ENCODE data around the gene MIAT. TPM values are rescaled to one million over a fixed set of nuclear protein-coding genes. Genes with fewer than 3 reads are reported as not detected.

The MIAT gene
- total and polyA plus RNA-seq, 9 of the 15 experiments (the other 6 are each of a cell fraction or from before 2014, with no cell fraction given): 0.03 to 0.93 (median 0.34) TPM

- TF ChIP-seq ZNF212 (CRISPR knock-in tag; IDR thresholded peaks at IDR 0.05) (no peak), E2F8 (IDR thresholded peaks at IDR 0.05; ENCODE audit: low read depth, partially characterized antibody) (no peak), ZNF444 (CRISPR knock-in tag; IDR thresholded peaks at IDR 0.05) (no peak), ZNF586 (CRISPR knock-in tag; conservative IDR thresholded peaks at IDR 0.05) (no peak), HMGN3 (IDR thresholded peaks at IDR 0.05; ENCODE audit: borderline replicate concordance, extremely low read depth, insufficient read length, low read depth, low read length) (no peak), TEAD4 (IDR thresholded peaks at IDR 0.05; ENCODE audit: low read length) (no peak), TEAD4 (CRISPR knock-in tag; IDR thresholded peaks at IDR 0.05; ENCODE audit: borderline replicate concordance) (no peak), YBX1 (IDR thresholded peaks at IDR 0.05) (no peak), HEY1 (CRISPR knock-in tag; IDR thresholded peaks at IDR 0.05; ENCODE audit: borderline replicate concordance) (no peak), BMI1 (IDR thresholded peaks at IDR 0.05; ENCODE audit: low read length) (no peak)
- ChIA-PET POLR2A (no interaction called here), CTCF (ENCODE audit: low intra/inter-chr PET ratio) (no interaction called here)
- no peak for DNase-seq (ENCODE audit: extremely low read depth in 1 of 4, low spot score in 3 of 4)
- no peak overlapping the region for H2AFZ ChIP-seq (ENCODE audit: low read depth, low read length)
- H3K27me3 ChIP-seq (ENCODE audit: control insufficient read depth in 2 of 2, insufficient read depth in 2 of 2, low read length in 2 of 2): no peaks in the 10 kb centered on the region
- no peaks in the 10 kb centered on the region for H3K79me2 ChIP-seq (ENCODE audit: control insufficient read depth, insufficient read depth, low read length)
- H3K4me2 ChIP-seq (ENCODE audit: insufficient read depth, low read length): no peak overlapping the region
- no peak for FAIRE-seq
- no peaks in the 10 kb centered on the region; the same call in 1 of the 2 replicates for H4K20me1 ChIP-seq (replicated peaks; ENCODE audit: control insufficient read depth, insufficient read depth, low read length)
- H3K9me3 ChIP-seq (replicated peaks; ENCODE audit: control insufficient read depth, insufficient read depth, low read depth, low read length): no peaks in the 10 kb centered on the region
- H3K9me1 ChIP-seq (ENCODE audit: control insufficient read depth, insufficient read depth, low read length): no peaks in the 10 kb centered on the region
- in situ Hi-C loops (cut with MboI): no loop called here
- H3K9ac ChIP-seq (ENCODE audit: insufficient read depth in 1 of 2, low read depth in 2 of 2, low read length in 2 of 2): no peak overlapping the region
- H3K4me1 ChIP-seq (replicated peaks in 1 of 2; ENCODE audit: control insufficient read depth in 2 of 2, insufficient read depth in 2 of 2, low read length in 2 of 2): peaks cover 0 to 6% of the 10 kb centered on the region in 2 experiments; a peak in 2 of 5 replicates
- H3K27ac ChIP-seq (ENCODE audit: extremely low read depth, low read depth, low read length): no peak overlapping the region
- 65% methylated on average over 8 of the region's 11 CpGs for WGBS (ENCODE audit: insufficient coverage, low coverage, missing lambda C conversion rate)
- H3K4me3 ChIP-seq: no peak overlapping the region
- intact Hi-C loops (cut with micrococcal nuclease): no loop called here
- BruUV-seq (replicated peaks): no TSS peak
- H3K36me3 ChIP-seq (ENCODE audit: control insufficient read depth, insufficient read depth, low read length): no peaks in the 10 kb centered on the region
- no peak for ATAC-seq
Measured at GRCh38 chr22:26714971-26715370, 57.6 kb downstream of the MIAT start.
